DMS 273 treated with DMSO at 0.1 percent for 48 hours (cell line): ENCODE results near the gene RAMP2.
A peak's percentile ranks its signal among the peaks of the same experiment; 100 is the strongest.
"Not testable (repeated sequence)": the region's sequence is repeated elsewhere in the genome, so short reads cannot be mapped to it uniquely, and the experiment has no call there.

ENCODE experiments used
- DNase-seq: peaks from one replicate; lab custom pipeline; 2025; lab: John Stamatoyannopoulos, UW

The RAMP2 gene

GRCh38 chr17:42760652-42761581, at the start of gene RAMP2:
Gene RAMP2, plus strand, starts transcription at chr17:42761227. Its CDS starts 35 bp downstream, at chr17:42761262.
- no peak for DNase-seq

- DNase-seq, result no peak
These were observed 39.9 kb upstream of the RAMP2 start for GRCh38 chr17:42720996-42721583.

GRCh38 chr17:42723636-42724035, 37.4 kb upstream of the RAMP2 start:
- DNase-seq, result no peak

- no peak for DNase-seq
These were observed 35.9 kb upstream of the RAMP2 start for GRCh38 chr17:42725143-42725542.

GRCh38 chr17:42740699-42741098, 20.3 kb upstream of the RAMP2 start:
- no peak for DNase-seq

GRCh38 chr17:42742916-42743315, 18.1 kb upstream of the RAMP2 start:
- not testable (repeated sequence) for DNase-seq

GRCh38 chr17:42743595-42744282, 17.3 kb upstream of the RAMP2 start:
- DNase-seq, result no peak

GRCh38 chr17:42744283-42744805, 16.7 kb upstream of the RAMP2 start:
- DNase-seq, result no peak

GRCh38 chr17:42744806-42745617, 16.0 kb upstream of the RAMP2 start, which contains the start of gene EZH1:
Gene EZH1, minus strand, starts transcription at chr17:42745040. Its CDS starts 16,099 bp downstream, at chr17:42728941.
- DNase-seq, result peak; percentile 66

- DNase-seq, result no peak
These were observed 12.7 kb upstream of the RAMP2 start for GRCh38 chr17:42748202-42748907.

GRCh38 chr17:42748908-42749798, 11.9 kb upstream of the RAMP2 start:
- no peak for DNase-seq

- DNase-seq, result no peak
These were observed 10.2 kb upstream of the RAMP2 start for GRCh38 chr17:42750739-42751344.

GRCh38 chr17:42751628-42752027, 9.4 kb upstream of the RAMP2 start:
- no peak for DNase-seq

- DNase-seq, result no peak
These were observed 6.2 kb upstream of the RAMP2 start for GRCh38 chr17:42754782-42755181.

GRCh38 chr17:42759982-42760651, 910 bp upstream of the RAMP2 start:
- DNase-seq, result no peak

- no peak for DNase-seq
These were observed 611 bp downstream of the RAMP2 start for GRCh38 chr17:42761638-42762037.

GRCh38 chr17:42766124-42766523, 5.1 kb downstream of the RAMP2 start:
- DNase-seq, result no peak

GRCh38 chr17:42767512-42767911, 6.5 kb downstream of the RAMP2 start:
- DNase-seq, result no peak

GRCh38 chr17:42768006-42768405, 7.0 kb downstream of the RAMP2 start:
- not testable (repeated sequence) for DNase-seq
